Colon (tissue), 2 donors: ENCODE results near the gene GRIFIN.

ENCODE experiments used
- FAIRE-seq: peaks from 2 replicates; lab custom pipeline; 2012; peaks lifted over from hg19 to GRCh38; lab: Jason Lieb, UNC
- donor health status: control.
- donor health status: control.

The GRIFIN gene

GRCh38 chr7:2476298-2476697 lies at the start of gene GRIFIN:
Gene GRIFIN, minus strand, starts transcription at chr7:2476398. Its CDS starts 15 bp downstream, at chr7:2476383.
- FAIRE-seq: no peak

- FAIRE-seq: no peak
Observed at GRCh38 chr7:2524808-2525657, 48.8 kb upstream of the GRIFIN start.

- FAIRE-seq: no peak
Observed at GRCh38 chr7:2523941-2524807, 48.0 kb upstream of the GRIFIN start.

GRCh38 chr7:2523461-2523936 lies 47.3 kb upstream of the GRIFIN start:
- FAIRE-seq: no peak

GRCh38 chr7:2522780-2523433 lies 46.7 kb upstream of the GRIFIN start:
- FAIRE-seq: no peak

- FAIRE-seq: no peak
Observed at GRCh38 chr7:2521952-2522591, 45.9 kb upstream of the GRIFIN start.

- no peak for FAIRE-seq
Observed at GRCh38 chr7:2521341-2521745, 45.1 kb upstream of the GRIFIN start.

- no peak for FAIRE-seq
Observed at GRCh38 chr7:2520761-2521290, 44.6 kb upstream of the GRIFIN start.

GRCh38 chr7:2520131-2520760 lies 44.0 kb upstream of the GRIFIN start:
- no peak for FAIRE-seq

- no peak for FAIRE-seq
Observed at GRCh38 chr7:2519119-2519930, 43.1 kb upstream of the GRIFIN start, which contains the start of gene LFNG. Gene LFNG, plus strand, starts transcription at chr7:2519774. Its CDS starts 88 bp downstream, at chr7:2519862.

- no peak for FAIRE-seq
Observed at GRCh38 chr7:2518737-2519118, 42.5 kb upstream of the GRIFIN start.

GRCh38 chr7:2517678-2518507 lies 41.7 kb upstream of the GRIFIN start:
- no peak for FAIRE-seq

GRCh38 chr7:2517026-2517425 lies 40.8 kb upstream of the GRIFIN start:
- no peak for FAIRE-seq

- FAIRE-seq: no peak
Observed at GRCh38 chr7:2516194-2516555, 40.0 kb upstream of the GRIFIN start.

- FAIRE-seq: no peak
Observed at GRCh38 chr7:2515424-2516193, 39.4 kb upstream of the GRIFIN start.

GRCh38 chr7:2514473-2515423 lies 38.5 kb upstream of the GRIFIN start:
- no peak for FAIRE-seq

GRCh38 chr7:2513702-2514101 lies 37.5 kb upstream of the GRIFIN start:
- FAIRE-seq: no peak
